NCI-H2196 treated with DMSO at 0.1 percent for 48 hours (cell line): ENCODE results near the gene OPRM1.
"Not testable (repeated sequence)": the region's sequence is repeated elsewhere in the genome, so short reads cannot be mapped to it uniquely, and the experiment has no call there.

Experiments used
- DNase-seq: peaks from one replicate; lab custom pipeline; 2025; ENCODE audit not compliant: unreplicated experiment; lab: John Stamatoyannopoulos, UW

The OPRM1 gene

DNA sequence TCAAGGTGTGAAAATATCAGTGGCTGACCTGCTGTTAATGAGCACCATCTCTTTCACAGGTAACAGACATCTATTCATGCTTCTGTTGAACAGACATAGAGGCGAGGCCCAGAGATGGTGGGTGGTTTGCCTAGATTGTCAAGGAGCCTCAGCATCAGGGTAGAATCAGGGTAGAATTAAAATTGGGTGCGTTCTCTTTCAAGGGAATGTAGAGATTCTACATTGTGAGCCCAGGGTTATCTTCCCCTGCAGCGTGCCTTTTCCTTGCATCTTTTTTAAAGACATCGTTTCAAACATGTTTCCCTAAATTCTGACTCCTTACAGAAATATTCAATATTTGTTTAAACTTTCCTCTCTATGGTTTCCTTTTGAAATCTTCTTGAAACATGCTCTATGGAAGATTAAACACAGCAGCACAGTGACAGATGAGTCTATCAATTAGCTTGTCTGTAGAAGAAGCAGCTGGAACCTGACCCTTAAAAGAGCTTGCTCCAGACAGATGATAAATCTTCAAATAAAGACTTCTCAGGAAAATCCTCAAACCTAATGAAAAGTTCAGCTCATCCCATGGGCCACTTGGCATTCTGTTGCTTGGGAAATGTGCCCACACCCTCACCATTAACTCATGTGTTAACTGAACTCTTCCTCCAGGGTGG lies 197.7 kb downstream of the OPRM1 start:
- no peak for DNase-seq

DNA sequence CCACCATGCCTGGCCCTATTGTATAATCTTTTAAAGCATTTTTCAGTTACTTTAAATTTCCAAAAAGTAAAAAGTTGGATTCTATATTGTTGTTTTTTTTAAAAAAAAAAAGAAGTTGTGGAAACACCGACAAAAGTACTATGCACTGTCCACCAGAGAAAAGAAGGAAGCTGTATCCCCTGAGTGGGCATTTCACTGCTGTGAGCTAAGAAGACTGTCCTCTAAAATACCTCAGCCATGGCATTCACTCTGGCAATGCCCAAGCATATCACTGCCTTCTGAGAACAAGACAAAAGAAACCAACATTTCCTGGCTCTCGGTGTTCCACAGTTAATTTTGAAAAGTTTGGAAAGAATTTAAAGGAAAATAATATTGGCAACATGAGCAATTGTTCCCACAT lies 199.8 kb downstream of the OPRM1 start:
- DNase-seq, result no peak

DNA sequence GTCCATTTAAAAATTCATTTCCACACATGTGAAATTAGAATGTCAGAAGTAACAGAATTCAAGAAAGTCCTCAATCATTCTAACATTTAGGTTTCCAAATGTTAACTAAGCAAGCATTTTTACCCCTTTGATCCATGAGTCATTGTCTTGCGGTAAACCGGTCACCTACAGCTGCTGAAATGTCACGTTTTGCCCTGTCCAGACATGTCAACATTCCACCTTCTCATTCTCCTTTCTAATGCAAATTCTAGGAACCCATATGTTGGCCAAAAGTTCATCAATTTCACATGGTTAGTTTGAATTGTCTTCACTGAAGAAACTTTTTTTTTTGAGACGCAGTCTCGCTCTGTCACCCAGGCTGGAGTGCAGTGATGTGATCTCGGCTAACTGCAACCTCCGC lies 200.4 kb downstream of the OPRM1 start:
- DNase-seq, result no peak

DNA sequence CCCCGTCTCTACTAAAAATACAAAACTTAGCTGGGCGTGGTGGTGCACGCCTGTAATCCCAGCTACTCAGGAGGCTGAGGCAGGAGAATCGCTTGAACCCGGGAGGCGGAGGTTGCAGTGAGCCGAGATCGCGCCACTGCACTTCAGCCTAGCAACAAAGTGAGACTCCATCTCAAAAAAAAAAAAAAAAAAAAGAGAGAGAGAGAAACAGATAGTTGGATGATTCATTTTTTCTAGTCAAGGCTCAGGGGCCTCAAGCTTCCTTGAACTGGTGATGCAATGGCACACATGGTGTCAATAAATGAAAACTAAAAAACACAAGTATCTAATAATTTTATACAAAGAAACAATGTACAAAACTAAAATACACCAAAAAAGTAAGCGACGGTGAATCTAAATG lies 202.0 kb downstream of the OPRM1 start:
- not testable (repeated sequence) for DNase-seq

DNA sequence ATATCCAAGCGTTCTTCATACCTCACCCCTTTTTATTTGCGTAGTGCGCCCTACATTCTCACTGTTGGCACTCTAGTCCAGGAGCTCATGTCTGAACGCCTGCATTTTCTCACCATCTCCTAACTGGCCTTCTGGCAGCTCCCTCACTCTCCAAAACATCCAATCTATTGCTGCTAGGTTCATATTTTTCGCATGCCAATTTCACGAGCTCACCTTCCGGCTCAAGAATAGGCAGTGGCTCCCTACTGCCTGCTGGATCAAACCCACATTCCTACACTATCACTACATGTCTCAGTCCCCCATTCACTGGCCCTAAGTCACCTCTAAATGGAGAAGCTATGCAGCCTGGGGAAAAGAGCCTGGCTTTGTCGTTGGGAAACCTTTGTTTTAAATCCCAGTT lies 202.5 kb downstream of the OPRM1 start:
- no peak for DNase-seq

DNA sequence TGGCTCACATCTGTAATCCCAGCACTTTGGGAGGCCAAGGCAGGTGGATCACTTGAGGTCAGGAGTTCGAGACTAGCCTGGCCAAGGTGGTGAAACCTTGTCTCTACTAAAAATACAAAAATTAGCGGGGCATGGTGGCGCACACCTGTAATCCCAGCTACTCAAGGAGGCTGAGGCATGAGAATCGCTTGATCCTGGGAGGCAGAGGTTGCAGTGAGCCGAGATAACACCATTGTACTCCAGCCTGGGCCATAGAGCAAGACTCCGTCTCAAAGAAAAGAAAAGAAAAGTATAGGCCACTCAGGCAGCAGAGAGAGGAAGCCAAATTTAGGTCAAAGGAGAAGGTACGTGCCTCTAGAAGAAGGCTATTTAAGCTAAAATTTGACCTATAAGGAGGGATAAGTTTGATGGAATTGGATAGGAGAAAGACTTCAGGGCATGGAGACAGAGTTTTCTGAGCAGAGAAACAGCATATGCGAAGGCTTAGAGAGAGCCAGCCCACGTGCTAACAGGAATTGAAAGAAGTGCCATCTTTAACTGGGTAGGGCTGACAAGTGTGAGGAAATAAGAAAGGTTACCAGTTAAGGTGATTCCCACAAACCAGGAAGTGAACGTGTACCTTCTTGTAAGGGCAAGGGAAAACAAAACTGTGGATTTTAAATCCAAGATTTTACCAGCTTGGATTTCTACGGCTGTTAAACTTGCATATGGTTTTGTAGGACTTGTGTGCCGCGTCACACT lies 203.7 kb downstream of the OPRM1 start:
- no peak for DNase-seq

DNA sequence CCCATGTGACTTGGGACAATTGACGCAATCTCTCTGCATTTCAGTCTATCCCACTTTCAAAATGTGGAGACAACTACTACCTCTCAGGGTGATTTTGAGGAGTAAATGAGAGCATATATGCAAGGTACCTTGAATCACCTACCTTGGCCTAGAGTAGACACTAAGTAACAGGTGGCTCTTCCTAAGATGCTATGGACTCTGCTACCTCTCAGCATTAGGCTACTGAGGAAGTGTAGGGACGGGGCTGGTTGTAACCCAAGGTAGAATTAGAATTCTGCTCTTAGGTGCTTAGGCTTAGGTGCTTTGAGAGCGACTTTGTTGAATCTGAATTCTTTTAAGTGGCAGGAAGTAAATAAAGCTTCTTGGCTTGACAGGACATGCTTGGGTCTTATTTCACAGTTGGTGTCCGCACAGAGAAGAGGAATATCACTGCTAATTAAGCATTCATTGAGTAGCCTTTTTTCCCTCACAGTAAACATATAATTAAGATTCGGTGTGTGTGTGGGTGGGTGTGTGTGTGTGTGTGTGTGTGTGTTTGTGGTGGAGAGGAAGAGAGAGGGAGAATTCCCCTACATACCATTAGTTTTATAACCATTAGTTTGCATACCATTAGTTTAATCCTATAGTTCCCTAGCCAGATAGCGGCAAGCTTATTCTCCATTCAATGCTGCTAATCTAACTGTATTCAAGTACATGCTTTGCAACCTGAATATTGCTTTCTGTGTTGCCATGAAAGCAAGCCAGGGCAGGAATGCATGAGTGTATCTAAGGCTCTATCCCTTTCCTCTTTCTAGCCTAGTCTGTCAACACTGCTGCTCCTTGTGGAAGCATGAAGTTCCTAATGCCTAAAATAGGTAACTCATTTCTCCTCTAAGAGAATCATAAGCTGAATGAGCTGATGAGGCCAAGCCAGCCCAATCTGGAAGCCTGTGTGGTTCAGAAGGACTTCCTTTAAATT lies 205.0 kb downstream of the OPRM1 start:
- DNase-seq, result no peak

DNA sequence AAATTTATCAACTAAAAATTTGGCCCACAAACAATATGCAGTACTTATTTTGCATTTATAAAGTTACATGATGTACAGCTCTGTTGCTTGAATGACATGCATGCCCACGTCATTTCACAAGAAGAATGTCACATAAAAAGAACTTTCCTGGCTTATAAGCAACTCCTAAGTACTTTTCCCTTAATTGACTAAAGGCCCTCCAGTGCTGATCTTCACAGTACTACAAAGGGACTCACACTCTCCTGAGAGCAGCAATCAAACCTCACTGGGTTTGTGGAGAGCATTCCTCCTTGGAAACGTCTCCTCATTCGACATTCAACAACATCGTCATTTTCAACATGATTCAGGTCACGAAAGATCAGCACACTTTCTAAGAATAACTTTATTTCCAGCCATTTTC lies 206.5 kb downstream of the OPRM1 start:
- no peak for DNase-seq

DNA sequence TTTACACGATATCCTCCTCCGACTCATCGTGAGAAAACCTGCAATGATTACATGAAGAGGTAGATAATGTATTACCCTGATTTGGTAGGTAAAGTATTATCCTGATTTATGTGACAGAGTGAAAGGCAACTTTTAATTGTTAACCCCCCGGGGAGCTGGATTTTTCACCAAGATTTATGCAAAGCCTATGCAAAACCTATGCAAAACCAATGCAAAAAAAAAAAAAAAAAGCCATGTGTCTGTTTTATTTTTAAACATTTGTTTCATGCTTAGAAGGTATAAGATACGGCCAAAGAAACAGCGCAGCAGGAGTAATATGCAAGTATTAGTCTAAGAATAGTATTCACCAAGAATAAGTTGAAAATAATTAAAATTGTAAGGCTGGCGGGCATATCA lies 207.7 kb downstream of the OPRM1 start:
- DNase-seq, result no peak

DNA sequence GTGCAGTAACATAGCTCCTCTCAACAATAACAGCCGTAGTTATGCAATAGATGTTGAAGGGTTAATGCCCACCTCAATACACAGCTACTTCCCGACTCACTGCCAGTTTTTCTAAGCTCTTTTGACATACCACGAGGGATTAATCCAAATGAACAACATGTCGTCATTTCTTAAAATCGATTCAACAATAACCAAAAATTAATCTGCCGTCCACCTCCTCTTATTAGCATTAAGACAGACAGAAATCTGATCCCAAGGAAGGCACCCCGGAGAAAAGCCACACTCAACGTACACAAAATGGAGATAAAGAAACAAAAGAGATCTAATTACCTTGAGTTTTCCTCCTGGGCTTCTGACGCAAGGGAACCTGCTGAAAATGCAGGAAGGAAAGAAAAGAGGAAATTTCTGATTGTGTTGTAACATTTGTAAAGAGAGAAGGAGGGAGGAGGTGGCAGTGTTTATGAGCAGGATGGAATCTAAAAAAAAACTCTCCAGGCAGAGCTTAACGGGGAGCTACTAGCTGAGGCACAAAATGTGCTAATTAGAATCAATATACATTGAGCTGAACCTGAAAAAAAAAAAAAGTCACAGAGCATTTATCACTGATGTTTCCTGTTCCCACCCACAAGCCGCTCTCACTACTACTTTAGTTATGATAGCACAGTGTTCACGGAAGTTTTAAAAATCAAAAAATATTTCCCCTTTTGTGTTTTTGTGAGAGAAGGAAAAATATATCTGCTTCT lies 208.2 kb downstream of the OPRM1 start:
- no peak for DNase-seq

DNA sequence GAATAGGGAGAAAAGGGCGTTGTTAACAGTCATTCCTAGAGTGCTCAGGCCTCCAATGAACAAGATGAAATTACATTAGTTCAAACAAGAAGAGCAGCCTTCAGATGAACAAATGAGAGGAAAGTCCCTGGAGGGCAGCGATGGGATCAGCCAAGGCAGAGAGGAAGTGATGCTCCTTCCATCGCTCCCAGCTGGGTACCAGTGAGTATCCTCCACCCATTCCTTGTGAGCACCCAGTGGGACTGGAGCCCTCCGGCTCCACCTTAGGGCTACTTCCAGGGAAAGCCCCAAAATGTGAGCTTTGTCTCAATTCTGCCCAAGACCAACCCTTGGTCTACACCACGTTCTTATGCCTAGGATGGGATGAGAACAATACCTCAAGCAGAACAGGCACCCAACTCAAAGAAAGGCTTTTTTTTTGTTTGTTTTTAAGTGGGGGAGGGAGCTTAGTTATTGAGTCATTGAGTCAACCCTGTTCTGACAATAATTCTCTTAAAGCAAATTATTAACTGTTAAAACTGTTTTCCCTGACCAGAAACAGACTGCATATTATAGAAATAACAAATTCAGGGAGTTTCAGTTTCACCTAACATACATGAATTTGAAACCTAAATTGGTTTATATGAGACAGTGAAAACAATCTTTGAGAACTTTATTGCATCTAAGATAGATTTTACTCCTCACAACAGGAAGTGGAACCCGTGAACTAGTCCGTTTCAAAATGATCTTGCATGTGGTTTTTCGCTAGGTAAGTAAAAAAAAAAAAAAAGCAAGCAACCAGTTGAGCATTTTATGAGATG lies 210.7 kb downstream of the OPRM1 start:
- DNase-seq, result no peak

DNA sequence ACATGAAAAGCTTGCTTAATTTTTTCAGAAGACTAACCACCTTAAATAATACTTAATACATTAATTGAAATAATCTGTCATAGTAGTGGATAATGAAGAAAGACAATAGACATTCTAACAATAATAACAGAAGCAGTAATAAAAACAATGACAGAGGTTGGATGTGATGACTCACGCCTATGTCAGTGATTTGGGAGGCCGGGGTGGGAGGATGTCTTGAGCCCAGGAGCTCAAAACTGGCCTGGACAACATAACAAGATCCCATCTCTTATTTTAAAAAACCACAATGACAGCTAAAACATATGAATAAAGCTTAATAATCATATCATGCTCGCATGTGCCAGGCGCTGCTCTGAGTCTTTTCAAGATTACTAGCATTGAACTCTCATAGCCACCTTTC lies 212.1 kb downstream of the OPRM1 start:
- DNase-seq, result no peak

DNA sequence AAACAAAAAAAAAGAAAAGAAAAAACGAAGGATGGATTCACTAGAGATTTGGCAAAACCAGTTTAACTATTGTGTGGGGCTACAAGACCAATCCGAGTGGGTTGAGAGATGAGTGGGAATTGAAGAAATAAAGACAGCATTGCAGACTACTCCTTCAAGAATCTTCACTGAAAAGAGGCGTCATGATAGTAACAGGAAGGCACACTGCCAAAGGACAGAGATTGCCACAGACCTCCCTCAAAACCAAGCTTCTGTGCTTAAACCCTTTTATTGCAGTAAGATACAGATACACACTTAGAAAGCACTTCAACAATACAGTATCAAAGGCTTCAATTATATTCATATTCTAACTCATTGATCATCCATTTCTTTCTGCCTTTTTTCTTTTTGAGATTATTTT lies 213.6 kb downstream of the OPRM1 start:
- DNase-seq, result no peak

DNA sequence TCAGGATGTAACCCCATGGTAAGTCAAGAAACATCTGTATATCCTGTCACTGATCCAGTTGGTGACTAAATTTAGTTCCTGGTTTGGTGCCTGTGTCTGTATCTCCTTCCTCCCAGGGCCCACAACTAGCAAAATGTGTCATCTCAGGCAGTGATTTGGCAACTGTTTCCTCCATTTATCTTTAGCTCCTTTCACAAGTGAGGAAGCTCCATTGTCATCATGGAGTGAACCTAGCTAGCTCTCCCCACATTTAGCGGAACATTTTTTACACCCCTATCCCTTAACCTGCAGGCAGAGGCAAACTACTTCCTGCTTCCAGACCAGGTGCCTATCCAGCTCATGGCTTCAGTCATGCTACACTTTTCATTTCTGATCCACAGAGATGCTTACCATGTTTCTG lies 218.0 kb downstream of the OPRM1 start:
- DNase-seq, result no peak

DNA sequence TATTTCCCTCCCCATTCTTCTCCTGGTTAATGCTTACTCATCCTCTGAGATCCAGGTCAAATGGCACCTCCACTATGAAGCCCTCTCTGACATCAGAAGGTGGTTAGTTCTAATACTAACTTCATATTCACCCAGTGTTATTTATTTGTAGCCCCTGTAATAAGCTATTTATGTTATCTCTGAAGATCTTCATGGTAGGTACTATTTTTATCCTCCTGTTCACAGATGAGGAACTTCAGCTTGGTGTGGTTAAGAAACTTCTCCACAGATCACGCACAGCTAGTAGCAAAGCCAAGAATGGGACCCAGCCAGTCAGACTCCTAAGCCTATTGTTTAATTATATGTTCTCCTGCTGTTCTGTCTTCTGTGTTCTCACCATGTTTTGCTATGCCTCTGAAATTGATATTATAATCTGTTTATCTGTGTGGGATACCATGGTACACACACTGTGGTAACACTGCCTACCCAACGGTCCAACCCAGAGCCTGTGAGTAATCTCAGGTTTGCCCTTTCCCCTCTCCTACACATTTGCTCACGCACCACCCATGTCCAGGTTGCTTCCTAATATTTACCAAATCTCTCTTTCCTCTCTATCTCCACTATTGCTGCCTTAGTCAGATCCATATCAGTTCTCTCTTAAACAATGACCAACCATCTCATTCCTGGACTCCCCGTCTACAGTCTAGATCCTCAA lies 219.2 kb downstream of the OPRM1 start:
- DNase-seq, result no peak

DNA sequence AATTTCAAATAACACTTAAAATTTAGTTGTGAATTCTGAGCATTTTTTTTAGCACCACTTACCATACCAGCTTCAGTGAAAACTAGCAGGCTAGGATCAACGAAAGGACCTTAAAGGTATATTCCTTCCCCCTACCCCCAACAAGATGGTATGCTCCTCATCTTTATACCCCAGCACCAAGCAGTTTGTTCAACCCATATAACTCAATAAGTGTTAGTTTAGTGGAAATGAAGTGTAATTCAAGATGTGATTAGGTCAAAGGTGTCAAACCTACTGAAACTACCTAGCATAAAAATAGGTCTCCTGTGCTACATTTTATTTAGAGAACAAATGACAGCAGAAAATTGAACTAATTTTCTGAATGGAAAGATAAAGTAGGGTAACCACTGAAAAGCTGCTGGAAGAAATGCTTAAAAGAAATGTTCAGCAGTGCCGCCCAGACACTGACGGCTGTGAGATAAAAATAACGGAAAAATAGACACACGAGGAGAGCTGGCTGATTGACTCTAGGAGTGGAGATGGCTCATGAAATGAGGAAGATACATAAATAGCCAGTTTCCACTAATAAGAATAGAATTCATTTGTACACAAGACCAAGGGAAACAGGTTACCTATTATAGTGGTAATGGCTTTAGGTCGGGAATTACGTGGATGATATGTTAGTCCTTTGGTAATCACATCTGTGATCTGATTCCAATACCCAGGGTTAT lies 222.8 kb downstream of the OPRM1 start:
- DNase-seq, result no peak

DNA sequence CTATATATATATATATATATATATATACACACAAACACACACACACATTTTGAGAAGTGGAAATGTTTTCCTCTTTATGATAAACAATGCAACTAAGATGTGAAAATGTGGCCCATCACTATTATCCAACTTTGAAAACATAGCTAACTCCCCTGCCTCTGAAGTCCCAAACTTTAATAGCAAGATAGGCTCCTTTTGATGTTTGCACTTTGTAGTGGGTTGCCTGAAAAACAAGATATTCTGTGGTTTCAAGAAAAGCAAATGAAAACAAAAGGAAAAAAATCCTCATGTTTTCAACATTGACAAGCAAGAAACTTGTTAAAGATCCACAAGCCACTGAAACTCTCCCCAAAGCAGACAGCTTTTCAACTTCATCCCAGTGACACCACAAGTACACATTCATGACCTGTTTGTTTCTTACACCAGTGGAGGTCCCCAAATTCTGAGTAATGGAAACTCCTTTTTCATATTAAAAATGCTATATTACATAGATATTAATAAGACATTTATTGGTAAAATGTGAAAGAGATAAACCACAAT lies 227.6 kb downstream of the OPRM1 start:
- DNase-seq, result no peak

DNA sequence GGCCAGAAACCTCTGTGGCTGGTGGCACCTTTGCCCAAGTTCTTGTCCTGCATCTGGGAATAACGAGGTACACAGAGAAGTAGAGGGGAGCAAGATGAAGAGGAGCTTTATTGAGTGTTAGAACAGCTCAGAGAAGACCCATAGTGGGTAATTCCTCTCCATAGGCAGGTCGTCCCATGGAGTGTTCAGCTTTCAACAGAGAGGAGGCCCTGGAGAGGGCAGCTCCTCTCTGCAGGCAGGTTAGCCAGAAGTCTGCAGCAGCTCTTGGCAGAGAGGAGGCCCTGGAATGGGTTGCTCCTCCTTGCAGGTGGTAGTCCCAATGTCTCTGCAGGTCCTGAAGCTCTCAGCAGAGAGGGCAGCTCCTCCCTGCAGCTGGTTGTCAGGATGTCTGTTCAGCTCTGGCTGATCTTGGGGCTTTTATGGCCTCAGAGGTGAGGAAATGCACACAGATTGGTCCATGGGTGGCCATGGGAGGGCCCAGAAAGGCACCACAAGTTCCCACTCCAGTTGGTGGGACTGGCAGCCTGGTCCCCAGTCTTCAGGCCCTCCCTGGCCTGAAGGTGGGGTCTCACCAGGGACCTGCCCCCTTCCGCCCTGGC lies 228.6 kb downstream of the OPRM1 start:
- DNase-seq, result no peak
